ENCODE data around the gene KLK1. TPM values are rescaled to one million over a fixed set of nuclear protein-coding genes. Genes with fewer than 3 reads are reported as not detected.

KLK1 gene
- total RNA-seq, result not detected in 3 replicates
- long read RNA-seq, result 0 reads

GRCh38 chr19:50823389-50824042 lies at the start of gene KLK1:
KLK1 (minus strand) TSS chr19:50823787; CDS start chr19:50823748, 39 bp downstream.
- no peaks in the 10 kb centered on the region for H3K36me3 Mint-ChIP-seq (ENCODE audit: low read depth)
- no peaks in the 10 kb centered on the region for H3K9me3 Mint-ChIP-seq (ENCODE audit: low read depth)
- DNase-seq (ENCODE audit: low spot score), result peak; percentile 56
- H3K4me3 Mint-ChIP-seq (ENCODE audit: unreplicated experiment), result no peak within 1 kb of the TSS
- H3K27me3 Mint-ChIP-seq (ENCODE audit: low read depth), result peaks cover 61% of the 10 kb centered on the region
- no peak for TF ChIP-seq CTCF (IDR thresholded peaks at IDR 0.05)
- H3K4me1 Mint-ChIP-seq (ENCODE audit: low read depth), result peaks cover 11% of the 10 kb centered on the region
- H3K27ac Mint-ChIP-seq (ENCODE audit: unreplicated experiment), result no peak within 1 kb of the TSS

GRCh38 chr19:50873056-50873455 lies 49.5 kb upstream of the KLK1 start, which contains the start of gene KLK2:
KLK2 (plus strand) TSS chr19:50873439; CDS start chr19:50873474, 35 bp downstream.
- no peaks in the 10 kb centered on the region for H3K9me3 Mint-ChIP-seq (ENCODE audit: low read depth)
- H3K4me3 Mint-ChIP-seq (ENCODE audit: unreplicated experiment), result no peak within 1 kb of the TSS
- H3K4me1 Mint-ChIP-seq (ENCODE audit: low read depth), result no peaks in the 10 kb centered on the region
- no peak for TF ChIP-seq CTCF (IDR thresholded peaks at IDR 0.05)
- no peak within 1 kb of the TSS for H3K27ac Mint-ChIP-seq (ENCODE audit: unreplicated experiment)
- H3K27me3 Mint-ChIP-seq (ENCODE audit: low read depth), result peaks cover 16% of the 10 kb centered on the region
- no peak for DNase-seq (ENCODE audit: low spot score)
- H3K36me3 Mint-ChIP-seq (ENCODE audit: low read depth), result no peaks in the 10 kb centered on the region

- H3K9me3 Mint-ChIP-seq (ENCODE audit: low read depth), result no peaks in the 10 kb centered on the region
- no peak for DNase-seq (ENCODE audit: low spot score)
- H3K4me1 Mint-ChIP-seq (ENCODE audit: low read depth), result no peaks in the 10 kb centered on the region
- H3K27me3 Mint-ChIP-seq (ENCODE audit: low read depth), result peaks cover 14% of the 10 kb centered on the region
- H3K36me3 Mint-ChIP-seq (ENCODE audit: low read depth), result no peaks in the 10 kb centered on the region
- TF ChIP-seq CTCF (IDR thresholded peaks at IDR 0.05), result no peak
- no peak overlapping the region for H3K27ac Mint-ChIP-seq (ENCODE audit: unreplicated experiment)
- H3K4me3 Mint-ChIP-seq (ENCODE audit: unreplicated experiment), result no peak overlapping the region
Measured at GRCh38 chr19:50870417-50871089, 47.0 kb upstream of the KLK1 start.

GRCh38 chr19:50869479-50869878 lies 45.9 kb upstream of the KLK1 start:
- H3K27ac Mint-ChIP-seq (ENCODE audit: unreplicated experiment), result no peak overlapping the region
- no peaks in the 10 kb centered on the region for H3K9me3 Mint-ChIP-seq (ENCODE audit: low read depth)
- no peak overlapping the region for H3K4me3 Mint-ChIP-seq (ENCODE audit: unreplicated experiment)
- no peak for TF ChIP-seq CTCF (IDR thresholded peaks at IDR 0.05)
- H3K36me3 Mint-ChIP-seq (ENCODE audit: low read depth), result no peaks in the 10 kb centered on the region
- DNase-seq (ENCODE audit: low spot score), result no peak
- H3K4me1 Mint-ChIP-seq (ENCODE audit: low read depth), result no peaks in the 10 kb centered on the region
- peaks cover 15% of the 10 kb centered on the region for H3K27me3 Mint-ChIP-seq (ENCODE audit: low read depth)

GRCh38 chr19:50861496-50862286 lies 38.1 kb upstream of the KLK1 start:
- no peak overlapping the region for H3K4me3 Mint-ChIP-seq (ENCODE audit: unreplicated experiment)
- TF ChIP-seq CTCF (IDR thresholded peaks at IDR 0.05), result no peak
- DNase-seq (ENCODE audit: low spot score), result no peak
- no peak overlapping the region for H3K27ac Mint-ChIP-seq (ENCODE audit: unreplicated experiment)
- H3K9me3 Mint-ChIP-seq (ENCODE audit: low read depth), result no peaks in the 10 kb centered on the region
- H3K4me1 Mint-ChIP-seq (ENCODE audit: low read depth), result no peaks in the 10 kb centered on the region
- H3K36me3 Mint-ChIP-seq (ENCODE audit: low read depth), result no peaks in the 10 kb centered on the region
- H3K27me3 Mint-ChIP-seq (ENCODE audit: low read depth), result peaks cover 29% of the 10 kb centered on the region
